Breast epithelium (tissue), 4 donors: ENCODE data around the gene C17orf100. TPM values are rescaled to one million over a fixed set of nuclear protein-coding genes. Genes with fewer than 3 reads are reported as not detected.

Experiments used
- DNase-seq, 2 donors: peaks; one replicate each; pipeline ENCODE4 v3.0.0-alpha.2; 2019; ENCODE audit warnings: low spot score in 2 of 2
- H3K27ac ChIP-seq, 2 donors: fragments of 200-600 bp; sonication (generic) in 1 of 2; one replicate each; pipeline ENCODE4 v1.5.1; 2016 to 2019; ENCODE audit warnings: mild to moderate bottlenecking in 1 of 2
- H3K27me3 ChIP-seq, 2 donors: fragments of 200-600 bp; sonication (generic) in 1 of 2; one replicate each; pipeline versions ENCODE4 v1.5.1 to v1.6.0; 2017 to 2019; ENCODE audit warnings: control low read depth in 1 of 2, mild to moderate bottlenecking in 1 of 2
- H3K36me3 ChIP-seq: fragments of 200-600 bp; one replicate; pipeline ENCODE4 v1.5.1; 2019
- H3K4me1 ChIP-seq, 2 donors: fragments of 200-600 bp; sonication (generic); one replicate each; pipeline ENCODE4 v1.5.1; 2016 to 2019; ENCODE audit warnings: control low read depth in 1 of 2
- H3K4me3 ChIP-seq, 3 donors: fragments of 200-600 bp; sonication (generic); 1 replicate in 2 of 3; 2 replicates in 1 of 3; pipeline ENCODE4 v1.5.1; 2016 to 2019; ENCODE audit warnings: mild to moderate bottlenecking in 3 of 3, moderate library complexity in 2 of 3
- H3K9me3 ChIP-seq, 2 donors: fragments of 200-600 bp; sonication (generic) in 1 of 2; one replicate each; pipeline ENCODE4 v1.5.1; 2016 to 2019; ENCODE audit warnings: control low read depth in 1 of 2
- POLR2A ChIP-seq: fragments of 450-650 bp; IDR thresholded peaks from one replicate; pipeline ENCODE4 v1.6.1; 2016; ENCODE audit warnings: antibody characterized with exemption, mild to moderate bottlenecking, moderate library complexity
- POLR2AphosphoS5 ChIP-seq, 3 donors: sonication (generic); formaldehyde crosslinking; IDR thresholded peaks; one replicate each; pipeline ENCODE4 v1.6.1; 2017; ENCODE audit warnings: antibody characterized with exemption in 3 of 3
- intact Hi-C: fragments of 100-400 bp; cut with DNase I; formaldehyde crosslinking; loops from one replicate; pipeline ENCODE4 v1.15.1; 2023; ENCODE audit warnings: low total_unique reads
- total RNA-seq, 3 donors: library from RNA; depleted of rRNA; stranded (reverse); fragments of >200 nt; gene quantifications; one replicate each; pipeline ENCODE4 v1.1.0, GENCODE V29; 2016
- TF ChIP-seq, protein P1 (sequence below), 3 donors: fragments of 450-650 bp; IDR thresholded peaks; one replicate each; pipeline ENCODE4 v1.5.1; 2016 to 2017; ENCODE audit warnings: antibody characterized with exemption in 3 of 3, mild to moderate bottlenecking in 3 of 3, moderate library complexity in 3 of 3

The C17orf100 gene
- total RNA-seq, 3 donors from 2014 or later = 0.16 to 0.98 (median 0.88) TPM

DNA sequence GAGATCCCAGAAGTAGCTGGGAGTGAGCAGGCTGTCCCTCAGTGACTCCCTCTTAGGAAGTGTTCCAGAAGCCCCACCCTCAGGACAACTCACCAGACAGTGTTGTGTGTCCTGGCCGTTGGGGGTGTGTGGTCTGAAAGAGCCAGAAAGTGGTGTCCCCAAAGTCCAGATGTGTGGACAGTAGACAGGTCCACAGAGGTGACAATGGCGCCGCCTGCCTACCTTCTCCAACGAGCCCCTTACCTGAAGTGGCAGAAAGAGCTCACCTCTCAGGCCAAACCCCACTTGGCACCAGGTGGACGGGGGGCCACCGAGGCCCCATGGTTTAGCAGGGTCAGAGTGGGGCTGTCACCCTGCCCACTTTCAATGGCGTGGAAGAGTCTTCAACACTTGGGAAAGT, 19.9 kb downstream of the C17orf100 start:
- H3K27me3 ChIP-seq = no peaks in the 10 kb centered on the region
- H3K9me3 ChIP-seq = no peaks in the 10 kb centered on the region
- H3K4me3 ChIP-seq = no peak overlapping the region
- intact Hi-C loops = no loop called here
- H3K36me3 ChIP-seq = no peaks in the 10 kb centered on the region
- DNase-seq = peak in 1 of 2 donors; percentile 40
- no peak overlapping the region for H3K27ac ChIP-seq
- H3K4me1 ChIP-seq = no peaks in the 10 kb centered on the region
- TF ChIP-seq, protein P1, sequence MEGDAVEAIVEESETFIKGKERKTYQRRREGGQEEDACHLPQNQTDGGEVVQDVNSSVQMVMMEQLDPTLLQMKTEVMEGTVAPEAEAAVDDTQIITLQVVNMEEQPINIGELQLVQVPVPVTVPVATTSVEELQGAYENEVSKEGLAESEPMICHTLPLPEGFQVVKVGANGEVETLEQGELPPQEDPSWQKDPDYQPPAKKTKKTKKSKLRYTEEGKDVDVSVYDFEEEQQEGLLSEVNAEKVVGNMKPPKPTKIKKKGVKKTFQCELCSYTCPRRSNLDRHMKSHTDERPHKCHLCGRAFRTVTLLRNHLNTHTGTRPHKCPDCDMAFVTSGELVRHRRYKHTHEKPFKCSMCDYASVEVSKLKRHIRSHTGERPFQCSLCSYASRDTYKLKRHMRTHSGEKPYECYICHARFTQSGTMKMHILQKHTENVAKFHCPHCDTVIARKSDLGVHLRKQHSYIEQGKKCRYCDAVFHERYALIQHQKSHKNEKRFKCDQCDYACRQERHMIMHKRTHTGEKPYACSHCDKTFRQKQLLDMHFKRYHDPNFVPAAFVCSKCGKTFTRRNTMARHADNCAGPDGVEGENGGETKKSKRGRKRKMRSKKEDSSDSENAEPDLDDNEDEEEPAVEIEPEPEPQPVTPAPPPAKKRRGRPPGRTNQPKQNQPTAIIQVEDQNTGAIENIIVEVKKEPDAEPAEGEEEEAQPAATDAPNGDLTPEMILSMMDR (IDR thresholded peaks at IDR 0.05) = no peak
- TF ChIP-seq POLR2A = no peak
- no peak for TF ChIP-seq POLR2AphosphoS5 (IDR thresholded peaks at IDR 0.05)

GRCh38 chr17:6674586-6674985, 23.0 kb downstream of the C17orf100 start:
- DNase-seq = no peak
- Histone ChIP-seq H3K9me3 (no peaks in the 10 kb centered on the region), H3K27ac (no peak overlapping the region), H3K4me3 (no peak overlapping the region), H3K4me1 (no peaks in the 10 kb centered on the region), H3K27me3 (no peaks in the 10 kb centered on the region), H3K36me3 (no peaks in the 10 kb centered on the region)
- TF ChIP-seq, protein P1 (IDR thresholded peaks at IDR 0.05) = no peak
- TF ChIP-seq POLR2A (no peak), POLR2AphosphoS5 (IDR thresholded peaks at IDR 0.05) (no peak)
- intact Hi-C loops = no loop called here

DNA sequence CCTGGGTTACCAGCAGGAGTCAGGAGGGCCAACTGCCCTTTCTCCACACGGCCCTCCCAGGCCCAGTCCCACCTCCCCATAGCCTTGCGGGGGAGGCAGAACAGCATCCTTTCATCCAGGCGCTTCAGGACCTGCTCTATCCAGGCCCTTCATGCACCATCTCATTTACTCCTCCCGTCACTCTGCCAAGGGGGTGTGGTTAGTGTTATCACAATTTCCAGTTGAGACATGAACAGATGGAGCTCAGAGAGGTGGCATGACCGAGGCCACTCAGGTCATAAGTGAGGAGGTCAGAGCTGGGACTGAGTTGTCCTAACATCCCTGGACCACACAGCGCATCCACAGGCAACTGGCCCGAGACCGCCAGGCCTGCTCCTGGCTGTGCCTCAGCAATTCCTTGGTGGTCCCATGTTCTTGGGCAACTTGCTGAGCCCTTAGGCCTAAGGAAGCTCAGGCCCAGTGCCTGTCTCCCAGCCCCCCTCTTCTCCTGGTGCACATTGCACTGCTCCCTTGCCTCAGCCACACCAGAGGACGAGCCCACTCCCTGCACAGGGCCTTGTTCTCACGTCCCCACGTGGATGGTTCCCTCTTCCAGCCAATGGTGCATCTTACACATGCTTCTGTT, 23.8 kb downstream of the C17orf100 start:
- Histone ChIP-seq H3K27me3 (no peaks in the 10 kb centered on the region), H3K4me1 (no peaks in the 10 kb centered on the region), H3K36me3 (no peaks in the 10 kb centered on the region), H3K9me3 (no peaks in the 10 kb centered on the region), H3K4me3 (no peak overlapping the region), H3K27ac (no peak overlapping the region)
- intact Hi-C loops = no loop called here
- TF ChIP-seq POLR2A (no peak), POLR2AphosphoS5 (IDR thresholded peaks at IDR 0.05) (no peak)
- TF ChIP-seq, protein P1 (IDR thresholded peaks at IDR 0.05) = no peak
- no peak for DNase-seq

DNA sequence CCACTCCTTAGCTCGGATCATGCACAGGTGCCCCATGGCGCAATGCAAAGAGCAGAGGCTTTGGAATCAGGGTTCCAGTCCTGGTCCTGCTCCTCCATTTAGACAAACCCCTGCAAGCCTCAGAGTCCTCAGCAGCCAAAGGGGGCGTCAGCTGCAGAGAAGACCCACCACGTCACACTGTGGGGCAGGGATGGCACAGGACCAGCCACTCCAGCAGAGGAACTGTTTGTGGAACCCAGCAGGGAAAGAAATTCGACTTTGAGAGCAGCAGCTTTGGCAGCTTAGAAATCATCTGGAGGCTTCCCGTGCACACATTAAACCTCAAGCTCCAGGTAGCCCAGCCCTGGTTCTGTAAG, 25.2 kb downstream of the C17orf100 start:
- H3K27me3 ChIP-seq = no peaks in the 10 kb centered on the region
- intact Hi-C loops = no loop called here
- DNase-seq = no peak

GRCh38 chr17:6677158-6677831, 25.7 kb downstream of the C17orf100 start:
- no peak for DNase-seq
- no peaks in the 10 kb centered on the region for H3K36me3 ChIP-seq
- peak overlapping the region in 1 of 2 donors; percentile 69 for H3K27ac ChIP-seq
- TF ChIP-seq, protein P1 (IDR thresholded peaks at IDR 0.05) = no peak
- TF ChIP-seq POLR2AphosphoS5 (IDR thresholded peaks at IDR 0.05) = no peak
- TF ChIP-seq POLR2A = no peak
- no peaks in the 10 kb centered on the region for H3K9me3 ChIP-seq
- intact Hi-C loops = no loop called here
- H3K27me3 ChIP-seq = no peaks in the 10 kb centered on the region
- H3K4me3 ChIP-seq = no peak overlapping the region
- no peaks in the 10 kb centered on the region for H3K4me1 ChIP-seq

More for the DNA sequence above, 25.2 kb downstream of the C17orf100 start:
- Histone ChIP-seq H3K4me1 (no peaks in the 10 kb centered on the region), H3K36me3 (no peaks in the 10 kb centered on the region), H3K4me3 (no peak overlapping the region), H3K9me3 (no peaks in the 10 kb centered on the region), H3K27ac (peak overlapping the region in 1 of 2 donors; percentile 69)
- TF ChIP-seq POLR2AphosphoS5 (IDR thresholded peaks at IDR 0.05) (no peak), POLR2A (no peak)
- TF ChIP-seq, protein P1 (IDR thresholded peaks at IDR 0.05) = no peak
